ENCODE results near the gene SGMS1. TPM values are rescaled to one million over a fixed set of nuclear protein-coding genes. Genes with fewer than 3 reads are reported as not detected.

SGMS1 gene
- total RNA-seq, 1 donor from 2014 or later, result 128 TPM

DNA sequence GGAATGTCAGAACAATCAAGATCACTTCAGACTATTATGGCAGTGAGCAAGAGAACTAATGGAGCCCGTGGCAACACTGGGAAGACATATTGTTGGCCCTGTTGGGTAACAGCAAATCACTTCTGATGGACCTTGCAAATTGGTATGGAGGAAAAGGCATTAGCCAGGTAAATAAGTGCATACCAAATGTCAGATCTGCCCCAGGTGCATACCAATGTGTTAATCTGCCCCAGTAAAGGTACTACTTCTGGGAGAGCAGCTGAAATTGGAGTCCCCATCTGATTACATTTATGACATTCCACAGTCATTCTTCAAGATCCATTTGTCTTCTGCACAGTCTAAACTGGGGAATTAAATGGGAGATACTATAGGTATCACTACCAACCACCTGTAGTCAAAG, 3.7 kb upstream of the SGMS1 start:
- no peak overlapping the region for H3K4me3 ChIP-seq
- DNase-seq (ENCODE audit: low spot score in 2 of 2), result no peak
- H3K4me1 ChIP-seq, result no peaks in the 10 kb centered on the region
- H3K9me3 ChIP-seq, result no peaks in the 10 kb centered on the region
- no peak overlapping the region for H3K27ac ChIP-seq
- intact Hi-C loops (cut with DNase I), result loop anchor here (10.0 kb wide), 1 partner anchor 1973 kb away; no protein-coding TSS in a partner anchor
- no peaks in the 10 kb centered on the region for H3K36me3 ChIP-seq
- no peaks in the 10 kb centered on the region for H3K27me3 ChIP-seq
- TF ChIP-seq, protein P1, sequence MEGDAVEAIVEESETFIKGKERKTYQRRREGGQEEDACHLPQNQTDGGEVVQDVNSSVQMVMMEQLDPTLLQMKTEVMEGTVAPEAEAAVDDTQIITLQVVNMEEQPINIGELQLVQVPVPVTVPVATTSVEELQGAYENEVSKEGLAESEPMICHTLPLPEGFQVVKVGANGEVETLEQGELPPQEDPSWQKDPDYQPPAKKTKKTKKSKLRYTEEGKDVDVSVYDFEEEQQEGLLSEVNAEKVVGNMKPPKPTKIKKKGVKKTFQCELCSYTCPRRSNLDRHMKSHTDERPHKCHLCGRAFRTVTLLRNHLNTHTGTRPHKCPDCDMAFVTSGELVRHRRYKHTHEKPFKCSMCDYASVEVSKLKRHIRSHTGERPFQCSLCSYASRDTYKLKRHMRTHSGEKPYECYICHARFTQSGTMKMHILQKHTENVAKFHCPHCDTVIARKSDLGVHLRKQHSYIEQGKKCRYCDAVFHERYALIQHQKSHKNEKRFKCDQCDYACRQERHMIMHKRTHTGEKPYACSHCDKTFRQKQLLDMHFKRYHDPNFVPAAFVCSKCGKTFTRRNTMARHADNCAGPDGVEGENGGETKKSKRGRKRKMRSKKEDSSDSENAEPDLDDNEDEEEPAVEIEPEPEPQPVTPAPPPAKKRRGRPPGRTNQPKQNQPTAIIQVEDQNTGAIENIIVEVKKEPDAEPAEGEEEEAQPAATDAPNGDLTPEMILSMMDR (IDR thresholded peaks at IDR 0.05), result no peak

- H3K9me3 ChIP-seq, result no peaks in the 10 kb centered on the region
- H3K27me3 ChIP-seq, result no peaks in the 10 kb centered on the region
- DNase-seq (ENCODE audit: low spot score in 2 of 2), result no peak
- intact Hi-C loops (cut with DNase I), result loop anchor here (2.0 to 10.0 kb wide), 2 partner anchors 195 to 1971 kb away; no protein-coding TSS in a partner anchor
- no peaks in the 10 kb centered on the region for H3K36me3 ChIP-seq
- peaks cover 0 to 9% of the 10 kb centered on the region in 2 donors for H3K4me1 ChIP-seq
- H3K4me3 ChIP-seq, result peak overlapping the region; percentile 72 to 85
- H3K27ac ChIP-seq, result peak overlapping the region; percentile 97 to 98
- TF ChIP-seq, protein P1 (IDR thresholded peaks at IDR 0.05), result no peak
These were observed 1.9 kb upstream of the SGMS1 start for GRCh38 chr10:50625649-50626132.

- intact Hi-C loops (cut with DNase I), result loop anchor here (1.0 to 10.0 kb wide), 5 partner anchors 128 to 1970 kb away; no protein-coding TSS in a partner anchor
- TF ChIP-seq, protein P1 (IDR thresholded peaks at IDR 0.05), result peak; percentile 56 to 76 (median 69)
- Histone ChIP-seq H3K36me3 (no peaks in the 10 kb centered on the region), H3K27ac (peak overlapping the region; percentile 97 to 98), H3K27me3 (no peaks in the 10 kb centered on the region), H3K9me3 (no peaks in the 10 kb centered on the region), H3K4me3 (peak overlapping the region; percentile 72 to 85), H3K4me1 (peaks cover 0 to 10% of the 10 kb centered on the region in 2 donors)
- DNase-seq (ENCODE audit: low spot score in 2 of 2), result peak; percentile 17 to 85
These were observed 1.2 kb upstream of the SGMS1 start for GRCh38 chr10:50624866-50625501.

GRCh38 chr10:50624413-50624865, 683 bp upstream of the SGMS1 start:
- Histone ChIP-seq H3K9me3 (no peaks in the 10 kb centered on the region), H3K27ac (peak overlapping the region; percentile 97 to 98), H3K27me3 (no peaks in the 10 kb centered on the region), H3K4me1 (peaks cover 0 to 12% of the 10 kb centered on the region in 2 donors), H3K4me3 (peak overlapping the region; percentile 72 to 85), H3K36me3 (no peaks in the 10 kb centered on the region)
- intact Hi-C loops (cut with DNase I), result loop anchor here (1.0 to 10.0 kb wide), 5 partner anchors 127 to 1970 kb away; no protein-coding TSS in a partner anchor
- TF ChIP-seq, protein P1 (IDR thresholded peaks at IDR 0.05), result no peak
- peak; percentile 68 to 96 for DNase-seq (ENCODE audit: low spot score in 2 of 2)

- TF ChIP-seq, protein P1 (IDR thresholded peaks at IDR 0.05), result no peak
- intact Hi-C loops (cut with DNase I), result loop anchor here (1.0 to 10.0 kb wide), 4 partner anchors 18 to 1968 kb away; no protein-coding TSS in a partner anchor
- H3K4me3 ChIP-seq, result peak overlapping the region; percentile 72 to 85
- DNase-seq (ENCODE audit: low spot score in 2 of 2), result peak in 1 of 2 donors; percentile 70
- no peaks in the 10 kb centered on the region for H3K9me3 ChIP-seq
- H3K27ac ChIP-seq, result peak overlapping the region; percentile 97 to 98
- H3K36me3 ChIP-seq, result no peaks in the 10 kb centered on the region
- H3K4me1 ChIP-seq, result peaks cover 0 to 12% of the 10 kb centered on the region in 2 donors
- H3K27me3 ChIP-seq, result no peaks in the 10 kb centered on the region
These were observed 772 bp downstream of the SGMS1 start for GRCh38 chr10:50622706-50623662.

Data from ascending aorta (tissue), 2 donors.